Measurements from ENCODE around the gene AGPS. TPM values are rescaled to one million over a fixed set of nuclear protein-coding genes. Genes with fewer than 3 reads are reported as not detected.
A peak's percentile ranks its signal among the peaks of the same experiment; 100 is the strongest.

Gene AGPS
- polyA plus RNA-seq, 2 donors, result 3.7 to 6.4 TPM

DNA sequence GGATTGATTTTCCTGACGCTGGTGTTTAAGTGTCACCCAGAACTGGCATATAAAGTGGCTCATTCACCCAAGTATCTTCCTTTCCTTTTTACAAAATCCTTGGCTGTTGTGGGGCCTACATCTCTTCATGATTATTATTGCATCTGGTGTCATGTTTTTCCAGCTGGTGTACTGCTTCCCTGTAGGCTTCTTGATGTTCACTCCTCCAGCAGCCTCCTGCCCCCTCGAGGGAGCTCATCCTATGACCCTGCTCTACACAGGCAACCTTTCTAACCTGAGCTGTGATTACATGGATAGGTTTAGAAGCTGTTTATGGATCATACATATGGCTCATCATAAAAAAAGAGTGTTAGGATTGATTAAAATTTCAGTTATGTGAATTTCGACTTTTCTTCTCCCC lies 12.4 kb upstream of the AGPS start:
- 95 to 96% methylated on average over 3 of the region's 3 CpGs for WGBS, 2 donors
- H3K4me3 ChIP-seq (ENCODE audit: low read depth in 1 of 2, low read length in 2 of 2), result no peak overlapping the region

DNA sequence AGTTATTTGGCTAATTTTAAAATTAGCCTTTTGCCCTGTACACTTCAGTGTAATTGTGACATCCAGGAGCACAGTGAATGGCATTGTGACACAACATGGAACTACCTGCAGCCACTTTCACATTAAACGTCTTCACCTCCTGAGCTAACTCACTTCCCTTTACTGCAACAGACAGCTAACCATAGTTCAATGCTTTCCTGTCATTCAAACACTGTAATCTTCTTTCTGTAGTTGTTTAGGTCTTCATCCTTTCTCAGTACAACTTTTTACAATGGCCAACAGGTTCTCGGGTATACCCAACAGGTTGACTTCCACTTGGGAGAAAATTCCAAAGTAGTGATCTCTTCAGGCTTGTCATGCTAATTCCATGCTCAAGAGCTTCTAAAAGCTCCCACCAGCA lies 8.6 kb upstream of the AGPS start:
- H3K4me1 ChIP-seq (ENCODE audit: control insufficient read depth in 2 of 2, insufficient read depth in 2 of 2, low read length in 1 of 2), result no peaks in the 10 kb centered on the region
- H3K9me3 ChIP-seq (ENCODE audit: control insufficient read depth in 2 of 2, insufficient read depth in 1 of 2, low read depth in 1 of 2, low read length in 1 of 2), result no peaks in the 10 kb centered on the region
- no peaks in the 10 kb centered on the region for H3K27me3 ChIP-seq (ENCODE audit: control insufficient read depth in 1 of 2, insufficient read depth in 2 of 2, low read length in 2 of 2)
- no peak overlapping the region for H3K27ac ChIP-seq (ENCODE audit: low read depth in 2 of 2, low read length in 1 of 2)
- 48 to 70% methylated on average over 2 of the region's 2 CpGs for WGBS, 2 donors
- no peaks in the 10 kb centered on the region for H3K36me3 ChIP-seq (ENCODE audit: control insufficient read depth in 2 of 2, insufficient read depth in 2 of 2, low read length in 1 of 2)
- no peak overlapping the region for H3K4me3 ChIP-seq (ENCODE audit: low read depth in 1 of 2, low read length in 2 of 2)

More for the DNA sequence above, 12.4 kb upstream of the AGPS start:
- Histone ChIP-seq H3K9me3 (ENCODE audit: control insufficient read depth in 2 of 2, insufficient read depth in 1 of 2, low read depth in 1 of 2, low read length in 1 of 2) (no peaks in the 10 kb centered on the region), H3K27ac (ENCODE audit: low read depth in 2 of 2, low read length in 1 of 2) (no peak overlapping the region), H3K27me3 (ENCODE audit: control insufficient read depth in 1 of 2, insufficient read depth in 2 of 2, low read length in 2 of 2) (no peaks in the 10 kb centered on the region), H3K36me3 (ENCODE audit: control insufficient read depth in 2 of 2, insufficient read depth in 2 of 2, low read length in 1 of 2) (no peaks in the 10 kb centered on the region), H3K4me1 (ENCODE audit: control insufficient read depth in 2 of 2, insufficient read depth in 2 of 2, low read length in 1 of 2) (no peaks in the 10 kb centered on the region)

DNA sequence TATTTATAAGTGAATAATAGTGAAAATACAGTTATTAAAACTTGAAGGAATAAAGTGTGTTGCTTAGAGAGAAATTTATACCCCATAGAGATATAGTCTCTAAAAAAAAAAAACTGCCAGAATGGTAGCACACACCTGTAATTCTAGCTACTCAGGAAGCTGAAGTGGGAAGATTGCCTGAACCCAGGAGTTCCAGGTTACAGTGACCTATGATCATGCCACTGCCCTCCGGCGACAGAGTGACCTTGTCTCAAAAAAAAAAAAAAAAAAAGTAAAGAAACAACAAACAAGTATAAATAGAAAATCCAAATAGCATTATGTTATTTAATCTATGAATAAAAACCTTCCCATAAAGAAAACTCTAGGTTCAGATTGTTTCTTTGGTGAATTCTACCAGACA lies 7.4 kb upstream of the AGPS start:
- no peaks in the 10 kb centered on the region for H3K4me1 ChIP-seq (ENCODE audit: control insufficient read depth in 2 of 2, insufficient read depth in 2 of 2, low read length in 1 of 2)
- no peak overlapping the region for H3K27ac ChIP-seq (ENCODE audit: low read depth in 2 of 2, low read length in 1 of 2)
- 69 to 83% methylated on average over 2 of the region's 2 CpGs for WGBS, 2 donors

DNA sequence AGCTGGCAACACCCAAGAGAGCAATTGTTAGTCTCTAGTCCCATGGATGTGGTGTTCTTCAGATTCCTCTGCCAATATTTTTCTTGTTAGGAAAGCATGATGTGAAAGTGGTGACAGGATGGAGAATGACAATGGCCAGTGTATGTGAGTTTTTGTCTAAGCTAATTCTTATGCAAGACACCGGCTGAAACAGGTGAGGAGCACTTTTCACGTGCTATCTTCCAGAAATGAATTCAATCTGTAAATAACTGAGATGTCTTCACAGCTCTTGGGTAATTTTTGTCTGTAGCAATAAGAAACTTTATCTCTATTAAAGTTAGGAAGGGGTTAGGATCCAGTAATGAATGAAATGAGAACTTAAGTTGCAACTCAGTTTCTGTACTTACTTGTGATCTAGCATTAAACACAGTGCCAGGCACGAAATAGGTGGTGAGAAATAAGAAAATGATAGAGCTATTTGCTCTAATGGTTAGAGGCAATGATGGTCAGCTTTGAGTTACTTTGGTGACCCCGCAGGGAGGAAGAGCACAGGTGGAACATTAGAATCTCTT lies 676 bp upstream of the AGPS start:
- 62 to 71% methylated on average over 4 of the region's 4 CpGs for WGBS, 2 donors
- Histone ChIP-seq H3K4me3 (ENCODE audit: low read depth in 1 of 2, low read length in 2 of 2) (peak overlapping the region; percentile 86 to 88), H3K4me1 (ENCODE audit: control insufficient read depth in 2 of 2, insufficient read depth in 2 of 2, low read length in 1 of 2) (peaks cover 0 to 3% of the 10 kb centered on the region in 2 donors), H3K36me3 (ENCODE audit: control insufficient read depth in 2 of 2, insufficient read depth in 2 of 2, low read length in 1 of 2) (no peaks in the 10 kb centered on the region), H3K27ac (ENCODE audit: low read depth in 2 of 2, low read length in 1 of 2) (peak overlapping the region in 1 of 2 donors; percentile 67), H3K27me3 (ENCODE audit: control insufficient read depth in 1 of 2, insufficient read depth in 2 of 2, low read length in 2 of 2) (no peaks in the 10 kb centered on the region), H3K9me3 (ENCODE audit: control insufficient read depth in 2 of 2, insufficient read depth in 1 of 2, low read depth in 1 of 2, low read length in 1 of 2) (no peaks in the 10 kb centered on the region)

More for the DNA sequence above, 7.4 kb upstream of the AGPS start:
- no peaks in the 10 kb centered on the region for H3K36me3 ChIP-seq (ENCODE audit: control insufficient read depth in 2 of 2, insufficient read depth in 2 of 2, low read length in 1 of 2)
- H3K4me3 ChIP-seq (ENCODE audit: low read depth in 1 of 2, low read length in 2 of 2), result no peak overlapping the region
- H3K27me3 ChIP-seq (ENCODE audit: control insufficient read depth in 1 of 2, insufficient read depth in 2 of 2, low read length in 2 of 2), result no peaks in the 10 kb centered on the region
- no peaks in the 10 kb centered on the region for H3K9me3 ChIP-seq (ENCODE audit: control insufficient read depth in 2 of 2, insufficient read depth in 1 of 2, low read depth in 1 of 2, low read length in 1 of 2)

GRCh38 chr2:177393203-177393755 lies 706 bp downstream of the AGPS start:
- Histone ChIP-seq H3K9me3 (ENCODE audit: control insufficient read depth in 2 of 2, insufficient read depth in 1 of 2, low read depth in 1 of 2, low read length in 1 of 2) (no peaks in the 10 kb centered on the region), H3K27ac (ENCODE audit: low read depth in 2 of 2, low read length in 1 of 2) (peak overlapping the region; percentile 18 to 40), H3K27me3 (ENCODE audit: control insufficient read depth in 1 of 2, insufficient read depth in 2 of 2, low read length in 2 of 2) (no peaks in the 10 kb centered on the region), H3K4me1 (ENCODE audit: control insufficient read depth in 2 of 2, insufficient read depth in 2 of 2, low read length in 1 of 2) (peaks cover 0 to 3% of the 10 kb centered on the region in 2 donors), H3K36me3 (ENCODE audit: control insufficient read depth in 2 of 2, insufficient read depth in 2 of 2, low read length in 1 of 2) (no peaks in the 10 kb centered on the region), H3K4me3 (ENCODE audit: low read depth in 1 of 2, low read length in 2 of 2) (peak overlapping the region; percentile 86 to 88)
- WGBS, 2 donors, result 9 to 10% methylated on average over 8 of the region's 8 CpGs

GRCh38 chr2:177393824-177394593 lies 1.4 kb downstream of the AGPS start:
- H3K9me3 ChIP-seq (ENCODE audit: control insufficient read depth in 2 of 2, insufficient read depth in 1 of 2, low read depth in 1 of 2, low read length in 1 of 2), result no peaks in the 10 kb centered on the region
- H3K27ac ChIP-seq (ENCODE audit: low read depth in 2 of 2, low read length in 1 of 2), result no peak overlapping the region
- peak overlapping the region in 1 of 2 donors; percentile 86 for H3K4me3 ChIP-seq (ENCODE audit: low read depth in 1 of 2, low read length in 2 of 2)
- H3K36me3 ChIP-seq (ENCODE audit: control insufficient read depth in 2 of 2, insufficient read depth in 2 of 2, low read length in 1 of 2), result no peaks in the 10 kb centered on the region
- WGBS, 2 donors, result 59 to 64% methylated on average over 8 of the region's 8 CpGs
- H3K27me3 ChIP-seq (ENCODE audit: control insufficient read depth in 1 of 2, insufficient read depth in 2 of 2, low read length in 2 of 2), result no peaks in the 10 kb centered on the region
- peaks cover 0 to 3% of the 10 kb centered on the region in 2 donors for H3K4me1 ChIP-seq (ENCODE audit: control insufficient read depth in 2 of 2, insufficient read depth in 2 of 2, low read length in 1 of 2)

- Histone ChIP-seq H3K36me3 (ENCODE audit: control insufficient read depth in 2 of 2, insufficient read depth in 2 of 2, low read length in 1 of 2) (no peaks in the 10 kb centered on the region), H3K9me3 (ENCODE audit: control insufficient read depth in 2 of 2, insufficient read depth in 1 of 2, low read depth in 1 of 2, low read length in 1 of 2) (no peaks in the 10 kb centered on the region), H3K4me3 (ENCODE audit: low read depth in 1 of 2, low read length in 2 of 2) (no peak overlapping the region), H3K27me3 (ENCODE audit: control insufficient read depth in 1 of 2, insufficient read depth in 2 of 2, low read length in 2 of 2) (no peaks in the 10 kb centered on the region), H3K4me1 (ENCODE audit: control insufficient read depth in 2 of 2, insufficient read depth in 2 of 2, low read length in 1 of 2) (peaks cover 0 to 3% of the 10 kb centered on the region in 2 donors), H3K27ac (ENCODE audit: low read depth in 2 of 2, low read length in 1 of 2) (no peak overlapping the region)
- 65 to 67% methylated on average over 3 of the region's 3 CpGs for WGBS, 2 donors
These were observed 2.0 kb downstream of the AGPS start for GRCh38 chr2:177394594-177394973.

GRCh38 chr2:177395351-177396065 lies 2.9 kb downstream of the AGPS start:
- peaks cover 0 to 3% of the 10 kb centered on the region in 2 donors for H3K4me1 ChIP-seq (ENCODE audit: control insufficient read depth in 2 of 2, insufficient read depth in 2 of 2, low read length in 1 of 2)
- no peak overlapping the region for H3K27ac ChIP-seq (ENCODE audit: low read depth in 2 of 2, low read length in 1 of 2)
- no peaks in the 10 kb centered on the region for H3K36me3 ChIP-seq (ENCODE audit: control insufficient read depth in 2 of 2, insufficient read depth in 2 of 2, low read length in 1 of 2)
- no peak overlapping the region for H3K4me3 ChIP-seq (ENCODE audit: low read depth in 1 of 2, low read length in 2 of 2)
- no peaks in the 10 kb centered on the region for H3K9me3 ChIP-seq (ENCODE audit: control insufficient read depth in 2 of 2, insufficient read depth in 1 of 2, low read depth in 1 of 2, low read length in 1 of 2)
- H3K27me3 ChIP-seq (ENCODE audit: control insufficient read depth in 1 of 2, insufficient read depth in 2 of 2, low read length in 2 of 2), result no peaks in the 10 kb centered on the region
- 93 to 95% methylated on average over 3 of the region's 3 CpGs for WGBS, 2 donors

DNA sequence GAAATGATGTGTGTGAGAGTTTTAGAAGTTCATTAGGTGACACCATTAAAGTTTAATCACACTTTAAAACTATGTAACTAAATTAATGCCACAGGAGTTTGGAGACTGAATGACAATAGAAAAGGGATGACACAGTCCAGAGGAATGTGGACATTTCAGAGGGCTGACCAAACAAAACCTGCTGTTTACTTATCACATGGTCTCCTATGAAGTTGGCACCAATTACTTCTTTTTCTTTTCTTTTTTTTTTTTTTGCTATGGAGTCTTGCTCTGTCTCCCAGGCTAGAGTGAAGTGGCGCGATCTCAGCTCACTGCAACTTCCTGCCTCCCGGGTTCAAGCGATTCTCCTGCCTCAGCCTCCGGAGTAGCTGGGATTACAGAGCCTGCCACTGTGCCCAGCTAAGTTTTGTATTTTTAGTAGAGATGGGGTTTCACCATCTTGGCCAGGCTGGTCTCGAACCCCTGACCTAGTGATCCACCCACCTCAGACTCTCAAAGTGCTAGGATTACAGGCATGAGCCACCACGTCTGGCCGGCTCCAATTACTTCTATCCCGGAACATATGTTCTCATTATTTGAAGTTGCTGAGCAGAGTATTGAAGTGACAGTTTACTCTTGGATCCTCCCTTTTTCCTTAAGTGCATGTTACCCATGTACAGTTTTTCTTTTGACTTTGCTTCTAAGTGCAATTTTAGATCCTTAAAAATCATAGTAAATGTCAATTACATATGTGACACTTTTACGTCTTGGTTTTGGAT lies 4.3 kb downstream of the AGPS start:
- Histone ChIP-seq H3K4me1 (ENCODE audit: control insufficient read depth in 2 of 2, insufficient read depth in 2 of 2, low read length in 1 of 2) (peaks cover 0 to 3% of the 10 kb centered on the region in 2 donors), H3K27me3 (ENCODE audit: control insufficient read depth in 1 of 2, insufficient read depth in 2 of 2, low read length in 2 of 2) (no peaks in the 10 kb centered on the region)
- WGBS, 2 donors, result 82 to 87% methylated on average over 10 of the region's 10 CpGs

More for the DNA sequence above, 4.3 kb downstream of the AGPS start:
- Histone ChIP-seq H3K27ac (ENCODE audit: low read depth in 2 of 2, low read length in 1 of 2) (peak overlapping the region in 1 of 2 donors; percentile 39), H3K9me3 (ENCODE audit: control insufficient read depth in 2 of 2, insufficient read depth in 1 of 2, low read depth in 1 of 2, low read length in 1 of 2) (no peaks in the 10 kb centered on the region), H3K4me3 (ENCODE audit: low read depth in 1 of 2, low read length in 2 of 2) (no peak overlapping the region), H3K36me3 (ENCODE audit: control insufficient read depth in 2 of 2, insufficient read depth in 2 of 2, low read length in 1 of 2) (no peaks in the 10 kb centered on the region)
